ENCODE data around the gene POLR2F. TPM values are rescaled to one million over a fixed set of nuclear protein-coding genes. Genes with fewer than 3 reads are reported as not detected.

The POLR2F gene
- total and polyA plus RNA-seq, 9 of the 15 experiments (the other 6 are each of a cell fraction or from before 2014, with no cell fraction given) = 98.9 to 410 (median 168) TPM

DNA sequence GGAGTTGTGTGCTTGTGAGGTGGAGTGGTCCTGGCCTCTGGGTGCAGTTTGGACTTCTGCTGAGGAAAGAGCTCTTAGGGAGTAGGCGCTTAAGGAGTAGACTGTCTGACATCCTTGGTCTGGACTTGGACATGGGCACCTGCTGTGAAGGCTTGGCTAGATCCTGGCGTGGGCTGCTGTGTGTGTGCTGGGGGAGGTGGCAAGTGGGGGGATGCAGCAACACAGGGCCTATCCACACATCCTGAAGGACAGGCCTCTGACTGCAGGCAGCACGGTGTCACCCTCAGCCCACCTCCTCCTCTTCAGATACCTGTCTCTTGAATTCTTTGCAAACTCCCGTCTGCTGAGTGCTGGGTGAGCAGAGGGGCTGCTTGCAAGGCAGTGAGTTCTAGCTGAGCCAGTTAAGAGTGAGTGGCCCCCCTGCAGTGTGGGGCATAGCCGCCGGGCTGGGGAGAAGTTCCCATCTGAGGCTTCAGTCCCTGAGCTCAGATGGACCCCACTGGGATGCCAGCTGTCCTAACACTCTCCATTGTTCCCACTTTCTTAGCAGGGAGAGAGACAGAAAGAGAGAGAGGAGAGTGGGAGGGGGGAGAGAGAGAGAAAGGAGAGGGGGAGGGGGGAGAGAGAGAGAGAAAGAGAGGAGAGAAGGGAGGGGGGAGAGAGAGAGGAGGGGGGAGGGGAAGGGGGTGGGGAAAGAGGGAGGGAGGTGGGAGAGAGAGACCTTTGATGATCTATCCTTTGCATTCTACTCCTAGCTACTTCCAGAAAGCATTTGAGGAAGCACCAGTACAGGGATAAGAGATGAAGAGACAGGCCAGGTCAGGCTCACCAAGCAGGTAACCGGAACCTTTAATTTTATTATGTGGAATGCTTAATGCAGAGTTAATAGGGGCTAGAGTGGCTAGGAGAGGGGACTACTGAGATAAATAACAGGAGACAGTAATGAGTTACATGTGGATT, 18.3 kb downstream of the POLR2F start:
- 82% methylated on average over 5 of the region's 7 CpGs for WGBS (ENCODE audit: insufficient coverage, low coverage, missing lambda C conversion rate)
- no TSS peak for BruUV-seq (replicated peaks)
- no peak for DNase-seq (ENCODE audit: extremely low read depth in 1 of 4, low spot score in 3 of 4)
- ATAC-seq = no peak
- no peaks in the 10 kb centered on the region for H4K20me1 ChIP-seq (replicated peaks; ENCODE audit: control insufficient read depth, insufficient read depth, low read length)
- peak overlapping the region in 1 of 2 experiments; percentile 74; a peak in 2 of 4 replicates for H3K9ac ChIP-seq (ENCODE audit: insufficient read depth in 1 of 2, low read depth in 2 of 2, low read length in 2 of 2)
- no peak overlapping the region for H2AFZ ChIP-seq (ENCODE audit: low read depth, low read length)
- no peaks in the 10 kb centered on the region for H3K9me3 ChIP-seq (replicated peaks; ENCODE audit: control insufficient read depth, insufficient read depth, low read depth, low read length)
- POLR2A ChIA-PET = interaction anchor here (1.3 kb wide), 1 partner anchor 17 kb away, joined by 3 read pairs; no protein-coding TSS in a partner anchor
- in situ Hi-C loops (cut with MboI) (loop anchor here (10.0 kb wide), 1 partner anchor 427 kb away; no protein-coding TSS in a partner anchor), intact Hi-C loops (cut with micrococcal nuclease) (no loop called here)
- no peak overlapping the region for H3K4me2 ChIP-seq (ENCODE audit: insufficient read depth, low read length)
- H3K36me3 ChIP-seq (ENCODE audit: control insufficient read depth, insufficient read depth, low read length) = peaks cover 19% of the 10 kb centered on the region; the same call in 2 of the 3 replicates
- CTCF ChIA-PET (ENCODE audit: low intra/inter-chr PET ratio) = no interaction called here
- H3K27me3 ChIP-seq (ENCODE audit: control insufficient read depth in 2 of 2, insufficient read depth in 2 of 2, low read length in 2 of 2) = no peaks in the 10 kb centered on the region
- no peak overlapping the region for H3K27ac ChIP-seq (ENCODE audit: extremely low read depth, low read depth, low read length)
- no peaks in the 10 kb centered on the region for H3K9me1 ChIP-seq (ENCODE audit: control insufficient read depth, insufficient read depth, low read length)
- no peaks in the 10 kb centered on the region for H3K79me2 ChIP-seq (ENCODE audit: control insufficient read depth, insufficient read depth, low read length)
- no peak overlapping the region for H3K4me3 ChIP-seq
- peaks cover 0 to 7% of the 10 kb centered on the region in 2 experiments; a peak in 2 of 5 replicates for H3K4me1 ChIP-seq (replicated peaks in 1 of 2; ENCODE audit: control insufficient read depth in 2 of 2, insufficient read depth in 2 of 2, low read length in 2 of 2)
- FAIRE-seq = no peak
- TF ChIP-seq PCBP1 (IDR thresholded peaks at IDR 0.05; ENCODE audit: low read depth, low read length, poor library complexity, severe bottlenecking) (no peak), ZNF561 (CRISPR knock-in tag; conservative IDR thresholded peaks at IDR 0.05) (no peak), ZNF212 (CRISPR knock-in tag; IDR thresholded peaks at IDR 0.05) (no peak), PATZ1 (CRISPR knock-in tag; IDR thresholded peaks at IDR 0.05; ENCODE audit: borderline replicate concordance) (no peak), FOXJ2 (tag; IDR thresholded peaks at IDR 0.05) (no peak), HEY1 (CRISPR knock-in tag; IDR thresholded peaks at IDR 0.05; ENCODE audit: borderline replicate concordance) (no peak), SREBF1 (IDR thresholded peaks at IDR 0.05; ENCODE audit: borderline replicate concordance, low read depth, low read length) (no peak), CHD4 (IDR thresholded peaks at IDR 0.05; ENCODE audit: insufficient read depth, insufficient replicate concordance, low read depth, low read length, poor library complexity, severe bottlenecking) (no peak), SP1 (CRISPR knock-in tag; IDR thresholded peaks at IDR 0.05) (no peak), POLR2G (IDR thresholded peaks at IDR 0.05; ENCODE audit: low read depth, low read length) (no peak)
- TF ChIP-seq, protein P1, sequence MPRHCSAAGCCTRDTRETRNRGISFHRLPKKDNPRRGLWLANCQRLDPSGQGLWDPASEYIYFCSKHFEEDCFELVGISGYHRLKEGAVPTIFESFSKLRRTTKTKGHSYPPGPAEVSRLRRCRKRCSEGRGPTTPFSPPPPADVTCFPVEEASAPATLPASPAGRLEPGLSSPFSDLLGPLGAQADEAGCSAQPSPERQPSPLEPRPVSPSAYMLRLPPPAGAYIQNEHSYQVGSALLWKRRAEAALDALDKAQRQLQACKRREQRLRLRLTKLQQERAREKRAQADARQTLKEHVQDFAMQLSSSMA (CRISPR knock-in tag; IDR thresholded peaks at IDR 0.05) = no peak
- TF ChIP-seq, protein P2, sequence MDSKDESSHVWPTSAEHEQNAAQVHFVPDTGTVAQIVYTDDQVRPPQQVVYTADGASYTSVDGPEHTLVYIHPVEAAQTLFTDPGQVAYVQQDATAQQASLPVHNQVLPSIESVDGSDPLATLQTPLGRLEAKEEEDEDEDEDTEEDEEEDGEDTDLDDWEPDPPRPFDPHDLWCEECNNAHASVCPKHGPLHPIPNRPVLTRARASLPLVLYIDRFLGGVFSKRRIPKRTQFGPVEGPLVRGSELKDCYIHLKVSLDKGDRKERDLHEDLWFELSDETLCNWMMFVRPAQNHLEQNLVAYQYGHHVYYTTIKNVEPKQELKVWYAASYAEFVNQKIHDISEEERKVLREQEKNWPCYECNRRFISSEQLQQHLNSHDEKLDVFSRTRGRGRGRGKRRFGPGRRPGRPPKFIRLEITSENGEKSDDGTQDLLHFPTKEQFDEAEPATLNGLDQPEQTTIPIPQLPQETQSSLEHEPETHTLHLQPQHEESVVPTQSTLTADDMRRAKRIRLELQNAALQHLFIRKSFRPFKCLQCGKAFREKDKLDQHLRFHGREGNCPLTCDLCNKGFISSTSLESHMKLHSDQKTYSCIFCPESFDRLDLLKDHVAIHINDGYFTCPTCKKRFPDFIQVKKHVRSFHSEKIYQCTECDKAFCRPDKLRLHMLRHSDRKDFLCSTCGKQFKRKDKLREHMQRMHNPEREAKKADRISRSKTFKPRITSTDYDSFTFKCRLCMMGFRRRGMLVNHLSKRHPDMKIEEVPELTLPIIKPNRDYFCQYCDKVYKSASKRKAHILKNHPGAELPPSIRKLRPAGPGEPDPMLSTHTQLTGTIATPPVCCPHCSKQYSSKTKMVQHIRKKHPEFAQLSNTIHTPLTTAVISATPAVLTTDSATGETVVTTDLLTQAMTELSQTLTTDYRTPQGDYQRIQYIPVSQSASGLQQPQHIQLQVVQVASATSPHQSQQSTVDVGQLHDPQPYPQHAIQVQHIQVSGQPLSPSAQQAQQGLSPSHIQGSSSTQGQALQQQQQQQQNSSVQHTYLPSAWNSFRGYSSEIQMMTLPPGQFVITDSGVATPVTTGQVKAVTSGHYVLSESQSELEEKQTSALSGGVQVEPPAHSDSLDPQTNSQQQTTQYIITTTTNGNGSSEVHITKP (IDR thresholded peaks at IDR 0.05; ENCODE audit: partially characterized antibody) = no peak
